ENCODE data around the gene CEACAM6. TPM values are rescaled to one million over a fixed set of nuclear protein-coding genes. Genes with fewer than 3 reads are reported as not detected.
"Not testable (repeated sequence)": the region's sequence is repeated elsewhere in the genome, so short reads cannot be mapped to it uniquely, and the experiment has no call there.

The CEACAM6 gene
- not detected for total RNA-seq

GRCh38 chr19:41755328-41755913 lies at the start of gene CEACAM6:
CEACAM6 (plus strand) TSS chr19:41755530; CDS start chr19:41755639, 109 bp downstream.
- Mint-ChIP-seq H3K27ac (no peak within 1 kb of the TSS), H3K4me3 (no peak within 1 kb of the TSS), H3K9me3 (ENCODE audit: low read depth) (no peaks in the 10 kb centered on the region), H3K4me1 (peaks cover 7% of the 10 kb centered on the region), H3K36me3 (ENCODE audit: low read depth) (no peaks in the 10 kb centered on the region), H3K27me3 (peaks cover 42% of the 10 kb centered on the region)
- DNase-seq = no peak
- ATAC-seq = no peak
- POLR2A ChIA-PET = no interaction called here
- intact Hi-C loops (cut with DNase I, micrococcal nuclease) = no loop called here
- CTCF ChIA-PET = interaction anchor here (0.5 to 7.9 kb wide), 11 partner anchors 18 to 759 kb away, joined by 3 to 115 read pairs (median 28); no protein-coding TSS in a partner anchor

- Mint-ChIP-seq H3K36me3 (ENCODE audit: low read depth) (no peaks in the 10 kb centered on the region), H3K27me3 (peaks cover 26% of the 10 kb centered on the region), H3K9me3 (ENCODE audit: low read depth) (no peaks in the 10 kb centered on the region), H3K27ac (no peak overlapping the region), H3K4me3 (peak overlapping the region; percentile 28), H3K4me1 (peaks cover 3% of the 10 kb centered on the region)
- intact Hi-C loops (cut with DNase I, micrococcal nuclease) = loop anchor here (1.0 to 5.0 kb wide), 3 partner anchors 39 to 78 kb away; no protein-coding TSS in a partner anchor
- POLR2A ChIA-PET = interaction anchor here (0.6 kb wide), 1 partner anchor 1470 kb away, joined by 3 read pairs; no protein-coding TSS in a partner anchor
- CTCF ChIA-PET = interaction anchor here (0.6 to 2.3 kb wide), 35 partner anchors 9 to 268 kb away, joined by 3 to 25 read pairs (median 4); partner anchors contain the start of gene CEACAM6
- ATAC-seq = peak; percentile 96
- peak; percentile 84 for DNase-seq
Measured at GRCh38 chr19:41706741-41707501, 48.4 kb upstream of the CEACAM6 start.

GRCh38 chr19:41707502-41707812 lies 47.9 kb upstream of the CEACAM6 start:
- ATAC-seq = no peak
- H3K4me1 Mint-ChIP-seq = peaks cover 3% of the 10 kb centered on the region
- ChIA-PET POLR2A (no interaction called here), CTCF (interaction anchor here (0.6 to 2.3 kb wide), 35 partner anchors 9 to 268 kb away, joined by 3 to 25 read pairs (median 4); partner anchors contain the start of gene CEACAM6)
- H3K27me3 Mint-ChIP-seq = peaks cover 26% of the 10 kb centered on the region
- no peak for DNase-seq
- intact Hi-C loops (cut with DNase I, micrococcal nuclease) = loop anchor here in 1 of 2 experiments (2.0 to 5.0 kb wide), 2 partner anchors 65 to 77 kb away; no protein-coding TSS in a partner anchor
- no peaks in the 10 kb centered on the region for H3K9me3 Mint-ChIP-seq (ENCODE audit: low read depth)
- no peak overlapping the region for H3K4me3 Mint-ChIP-seq
- H3K36me3 Mint-ChIP-seq (ENCODE audit: low read depth) = no peaks in the 10 kb centered on the region
- H3K27ac Mint-ChIP-seq = no peak overlapping the region

GRCh38 chr19:41707871-41708371 lies 47.4 kb upstream of the CEACAM6 start:
- Mint-ChIP-seq H3K4me3 (no peak overlapping the region), H3K27me3 (peaks cover 26% of the 10 kb centered on the region), H3K4me1 (peaks cover 3% of the 10 kb centered on the region), H3K36me3 (ENCODE audit: low read depth) (no peaks in the 10 kb centered on the region), H3K27ac (no peak overlapping the region), H3K9me3 (ENCODE audit: low read depth) (no peaks in the 10 kb centered on the region)
- POLR2A ChIA-PET = no interaction called here
- no peak for ATAC-seq
- no peak for DNase-seq
- CTCF ChIA-PET = interaction anchor here (1.1 to 1.9 kb wide), 7 partner anchors 11 to 268 kb away, joined by 3 to 17 read pairs (median 4); no protein-coding TSS in a partner anchor
- intact Hi-C loops (cut with DNase I, micrococcal nuclease) = loop anchor here in 1 of 2 experiments (2.0 to 5.0 kb wide), 2 partner anchors 66 to 77 kb away; no protein-coding TSS in a partner anchor

GRCh38 chr19:41708481-41708880 lies 46.8 kb upstream of the CEACAM6 start, which contains the start of gene CEACAM5:
CEACAM5 (plus strand) TSS chr19:41708626; CDS start chr19:41708732, 106 bp downstream.
- POLR2A ChIA-PET = no interaction called here
- H3K9me3 Mint-ChIP-seq (ENCODE audit: low read depth) = no peaks in the 10 kb centered on the region
- no peak within 1 kb of the TSS for H3K27ac Mint-ChIP-seq
- H3K27me3 Mint-ChIP-seq = peaks cover 28% of the 10 kb centered on the region
- DNase-seq (no peak), ATAC-seq (no peak)
- H3K4me1 Mint-ChIP-seq = peaks cover 3% of the 10 kb centered on the region
- CTCF ChIA-PET = no interaction called here
- H3K36me3 Mint-ChIP-seq (ENCODE audit: low read depth) = no peaks in the 10 kb centered on the region
- no peak within 1 kb of the TSS for H3K4me3 Mint-ChIP-seq
- intact Hi-C loops (cut with DNase I, micrococcal nuclease) = loop anchor here in 1 of 2 experiments (5.0 kb wide), 1 partner anchor 66 kb away; no protein-coding TSS in a partner anchor

GRCh38 chr19:41709516-41709915 lies 45.8 kb upstream of the CEACAM6 start:
- peaks cover 34% of the 10 kb centered on the region for H3K27me3 Mint-ChIP-seq

GRCh38 chr19:41709951-41710645 lies 45.2 kb upstream of the CEACAM6 start:
- peaks cover 34% of the 10 kb centered on the region for H3K27me3 Mint-ChIP-seq
- ChIA-PET POLR2A (no interaction called here), CTCF (interaction anchor here (1.0 to 1.9 kb wide), 5 partner anchors 17 to 68 kb away, joined by 3 to 9 read pairs (median 7); no protein-coding TSS in a partner anchor)
- H3K9me3 Mint-ChIP-seq (ENCODE audit: low read depth) = no peaks in the 10 kb centered on the region
- no peaks in the 10 kb centered on the region for H3K36me3 Mint-ChIP-seq (ENCODE audit: low read depth)
- no peak for DNase-seq
- peaks cover 3% of the 10 kb centered on the region for H3K4me1 Mint-ChIP-seq
- H3K4me3 Mint-ChIP-seq = no peak overlapping the region
- no peak for ATAC-seq
- no peak overlapping the region for H3K27ac Mint-ChIP-seq
- intact Hi-C loops (cut with DNase I, micrococcal nuclease) = loop anchor here in 1 of 2 experiments (5.0 kb wide), 1 partner anchor 68 kb away; no protein-coding TSS in a partner anchor

More at GRCh38 chr19:41709516-41709915, 45.8 kb upstream of the CEACAM6 start:
- intact Hi-C loops (cut with DNase I, micrococcal nuclease) = loop anchor here in 1 of 2 experiments (5.0 kb wide), 1 partner anchor 67 kb away; no protein-coding TSS in a partner anchor
- H3K36me3 Mint-ChIP-seq (ENCODE audit: low read depth); ATAC-seq; DNase-seq; POLR2A ChIA-PET; H3K27ac Mint-ChIP-seq; H3K4me1 Mint-ChIP-seq; H3K4me3 Mint-ChIP-seq; H3K9me3 Mint-ChIP-seq (ENCODE audit: low read depth): not testable (repeated sequence)
- CTCF ChIA-PET = interaction anchor here (1.6 to 1.9 kb wide), 2 partner anchors 17 to 68 kb away, joined by 8 to 9 read pairs; no protein-coding TSS in a partner anchor

DNA sequence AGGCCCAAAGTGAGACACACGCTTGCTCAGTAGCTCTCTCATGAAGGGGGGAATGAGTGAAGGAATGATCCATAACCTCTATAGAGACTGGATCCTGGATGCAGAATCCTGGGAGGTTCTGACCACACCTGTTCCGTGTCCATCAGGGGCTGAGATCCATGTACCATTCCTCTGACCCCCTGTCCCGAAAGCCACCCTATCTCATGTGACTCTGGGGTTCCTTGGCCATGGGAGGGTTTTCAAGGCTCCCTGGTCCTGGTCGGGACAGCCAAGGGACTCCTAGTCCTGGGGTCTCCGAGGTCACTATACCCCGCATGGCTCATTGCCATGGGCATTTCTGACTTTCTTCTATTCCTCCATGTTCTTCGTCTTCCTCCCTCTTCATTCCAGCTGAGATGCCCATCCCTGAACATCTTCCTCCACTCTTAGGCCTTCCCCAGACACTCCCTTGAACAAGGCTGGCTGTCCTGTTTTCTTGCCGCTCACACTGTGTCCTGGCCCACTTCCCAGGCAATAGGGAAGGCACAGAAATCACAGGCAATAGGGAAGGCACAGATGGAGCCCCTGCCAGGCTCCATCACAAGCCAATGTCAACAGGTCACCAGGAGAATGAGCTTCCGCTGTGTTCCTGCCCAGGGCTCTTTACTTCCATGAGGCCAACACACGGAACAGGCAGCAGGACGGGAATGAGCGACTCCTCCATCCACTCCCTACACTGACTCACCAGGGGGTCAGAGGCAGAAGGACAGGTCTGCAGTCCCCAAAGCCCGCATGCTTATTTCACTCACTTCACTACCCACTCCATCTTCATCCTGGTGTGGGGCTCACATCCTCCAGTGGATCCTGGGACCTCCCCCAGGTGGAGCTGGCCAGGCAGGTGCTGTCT lies 43.7 kb upstream of the CEACAM6 start:
- H3K27ac Mint-ChIP-seq = no peak overlapping the region
- H3K4me1 Mint-ChIP-seq = no peaks in the 10 kb centered on the region
- no peaks in the 10 kb centered on the region for H3K9me3 Mint-ChIP-seq (ENCODE audit: low read depth)
- POLR2A ChIA-PET = no interaction called here
- DNase-seq (no peak), ATAC-seq (no peak)
- intact Hi-C loops (cut with DNase I, micrococcal nuclease) = no loop called here
- no peaks in the 10 kb centered on the region for H3K36me3 Mint-ChIP-seq (ENCODE audit: low read depth)
- peaks cover 29% of the 10 kb centered on the region for H3K27me3 Mint-ChIP-seq
- H3K4me3 Mint-ChIP-seq = no peak overlapping the region
- CTCF ChIA-PET = interaction anchor here (0.6 to 1.9 kb wide), 7 partner anchors 19 to 275 kb away, joined by 3 to 9 read pairs (median 4); no protein-coding TSS in a partner anchor

DNA sequence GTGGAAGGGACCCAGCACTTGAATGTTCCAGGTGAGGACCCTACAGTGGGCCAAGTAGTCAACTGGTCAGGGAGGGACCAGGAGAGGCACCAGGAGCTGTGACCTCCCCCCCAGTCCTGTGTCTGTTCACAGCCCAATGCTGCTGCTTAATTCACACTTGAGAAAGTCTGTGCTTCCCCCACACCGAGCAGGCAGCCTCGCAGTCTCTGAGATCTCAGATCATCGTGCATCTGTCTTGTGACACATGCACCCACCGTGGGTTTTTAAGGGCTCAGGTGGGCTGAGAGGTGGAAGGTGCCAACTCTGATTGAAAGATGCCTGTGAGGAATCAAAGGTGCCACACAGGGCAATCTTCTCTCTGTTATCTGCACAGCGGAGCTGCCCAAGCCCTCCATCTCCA lies 40.7 kb upstream of the CEACAM6 start:
- no peak overlapping the region for H3K4me3 Mint-ChIP-seq
- intact Hi-C loops (cut with DNase I, micrococcal nuclease) = no loop called here
- no peaks in the 10 kb centered on the region for H3K36me3 Mint-ChIP-seq (ENCODE audit: low read depth)
- H3K27ac Mint-ChIP-seq = no peak overlapping the region
- peaks cover 21% of the 10 kb centered on the region for H3K27me3 Mint-ChIP-seq
- ChIA-PET POLR2A (no interaction called here), CTCF (interaction anchor here (2.1 kb wide), 1 partner anchor 39 kb away, joined by 6 read pairs; no protein-coding TSS in a partner anchor)
- DNase-seq (no peak), ATAC-seq (no peak)
- no peaks in the 10 kb centered on the region for H3K4me1 Mint-ChIP-seq
- H3K9me3 Mint-ChIP-seq (ENCODE audit: low read depth) = no peaks in the 10 kb centered on the region

DNA sequence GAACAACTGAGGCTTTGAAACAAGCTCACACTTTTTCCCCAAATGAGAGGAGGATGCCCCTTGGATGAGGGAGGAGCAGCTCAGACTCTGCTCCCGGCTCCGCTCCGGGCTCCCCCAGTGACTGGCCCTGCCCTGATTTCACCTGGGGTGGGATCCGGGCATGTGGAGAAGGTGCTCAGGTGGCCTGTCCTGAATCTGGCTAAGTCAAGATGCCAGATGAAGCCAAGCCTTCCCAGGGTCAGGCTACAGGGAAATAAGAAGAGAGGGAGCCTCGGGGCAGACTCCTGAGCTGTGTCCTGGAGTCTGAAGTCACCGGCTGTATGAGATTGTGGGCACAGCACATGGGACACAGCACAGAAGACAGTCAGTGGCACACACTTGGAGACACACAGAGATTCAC lies 36.6 kb upstream of the CEACAM6 start:
- Mint-ChIP-seq H3K36me3 (ENCODE audit: low read depth) (no peaks in the 10 kb centered on the region), H3K27ac (no peak overlapping the region), H3K27me3 (peaks cover 27% of the 10 kb centered on the region), H3K9me3 (ENCODE audit: low read depth) (no peaks in the 10 kb centered on the region), H3K4me3 (no peak overlapping the region), H3K4me1 (no peaks in the 10 kb centered on the region)
- DNase-seq = no peak
- ChIA-PET POLR2A (no interaction called here), CTCF (interaction anchor here (1.5 to 2.3 kb wide), 2 partner anchors 12 to 66 kb away, joined by 3 to 10 read pairs; no protein-coding TSS in a partner anchor)
- intact Hi-C loops (cut with DNase I, micrococcal nuclease) = no loop called here
- ATAC-seq = no peak

Measured in activated CD4-positive, alpha-beta T cell treated with anti-CD3 and anti-CD28 coated beads for 36 hours (primary cell).